ENCODE data around the gene ATF7IP2.
"Not testable (repeated sequence)": the region's sequence is repeated elsewhere in the genome, so short reads cannot be mapped to it uniquely, and the experiment has no call there.

Gene ATF7IP2

GRCh38 chr16:10352262-10352661 is 33.6 kb upstream of the ATF7IP2 start:
- H3K9me2 ChIP-seq (replicated peaks; ENCODE audit: low read depth, low read length) = no peaks in the 10 kb centered on the region
- H4K20me1 ChIP-seq (ENCODE audit: insufficient read depth, low read length, poor library complexity, severe bottlenecking) = no peaks in the 10 kb centered on the region
- H2AFZ ChIP-seq (ENCODE audit: low read length) = no peak overlapping the region
- no peak overlapping the region for H3K9ac ChIP-seq (ENCODE audit: low read depth, low read length, poor library complexity, severe bottlenecking)
- H3K36me3 ChIP-seq (ENCODE audit: insufficient read depth, low read length) = no peaks in the 10 kb centered on the region
- no peaks in the 10 kb centered on the region for H3K79me2 ChIP-seq (ENCODE audit: insufficient read depth, low read length)
- TF ChIP-seq EZH2phosphoT487 (IDR thresholded peaks at IDR 0.05; ENCODE audit: borderline replicate concordance) (no peak), CTCF (conservative IDR thresholded peaks at IDR 0.05; ENCODE audit: low read length) (no peak)
- H3K4me1 ChIP-seq (ENCODE audit: insufficient read depth, low read length, poor library complexity, severe bottlenecking) = no peaks in the 10 kb centered on the region
- no peak overlapping the region for H3K4me2 ChIP-seq (ENCODE audit: low read depth, low read length, poor library complexity, severe bottlenecking)
- H3K4me3 ChIP-seq (ENCODE audit: low read length, poor library complexity, severe bottlenecking) = no peak overlapping the region
- no peaks in the 10 kb centered on the region for H3K9me3 ChIP-seq (ENCODE audit: insufficient read depth, low read depth, low read length)
- no peaks in the 10 kb centered on the region for H3F3A ChIP-seq (ENCODE audit: low read depth)
- H3K27me3 ChIP-seq (ENCODE audit: insufficient read depth, low read length, poor library complexity, severe bottlenecking) = no peaks in the 10 kb centered on the region

GRCh38 chr16:10355589-10355988 is 30.3 kb upstream of the ATF7IP2 start:
- no peak for TF ChIP-seq EZH2phosphoT487 (IDR thresholded peaks at IDR 0.05; ENCODE audit: borderline replicate concordance)
- no peak for TF ChIP-seq CTCF (conservative IDR thresholded peaks at IDR 0.05; ENCODE audit: low read length)
- Histone ChIP-seq H3K4me2 (ENCODE audit: low read depth, low read length, poor library complexity, severe bottlenecking) (no peak overlapping the region), H3F3A (ENCODE audit: low read depth) (no peaks in the 10 kb centered on the region), H3K36me3 (ENCODE audit: insufficient read depth, low read length) (no peaks in the 10 kb centered on the region), H3K79me2 (ENCODE audit: insufficient read depth, low read length) (no peaks in the 10 kb centered on the region), H2AFZ (ENCODE audit: low read length) (no peak overlapping the region), H3K9me2 (replicated peaks; ENCODE audit: low read depth, low read length) (no peaks in the 10 kb centered on the region), H3K9ac (ENCODE audit: low read depth, low read length, poor library complexity, severe bottlenecking) (no peak overlapping the region), H4K20me1 (ENCODE audit: insufficient read depth, low read length, poor library complexity, severe bottlenecking) (no peaks in the 10 kb centered on the region), H3K4me1 (ENCODE audit: insufficient read depth, low read length, poor library complexity, severe bottlenecking) (no peaks in the 10 kb centered on the region), H3K4me3 (ENCODE audit: low read length, poor library complexity, severe bottlenecking) (no peak overlapping the region), H3K27me3 (ENCODE audit: insufficient read depth, low read length, poor library complexity, severe bottlenecking) (no peaks in the 10 kb centered on the region), H3K9me3 (ENCODE audit: insufficient read depth, low read depth, low read length) (no peaks in the 10 kb centered on the region)

GRCh38 chr16:10356870-10357842 is 28.7 kb upstream of the ATF7IP2 start:
- Histone ChIP-seq H3K79me2 (ENCODE audit: insufficient read depth, low read length) (no peaks in the 10 kb centered on the region), H3K9me2 (replicated peaks; ENCODE audit: low read depth, low read length) (no peaks in the 10 kb centered on the region)
- TF ChIP-seq EZH2phosphoT487 (IDR thresholded peaks at IDR 0.05; ENCODE audit: borderline replicate concordance) (no peak), CTCF (conservative IDR thresholded peaks at IDR 0.05; ENCODE audit: low read length) (no peak)

GRCh38 chr16:10361747-10362076 is 24.1 kb upstream of the ATF7IP2 start:
- H3K4me3 ChIP-seq (ENCODE audit: low read length, poor library complexity, severe bottlenecking); H3K9ac ChIP-seq (ENCODE audit: low read depth, low read length, poor library complexity, severe bottlenecking); H3K4me1 ChIP-seq (ENCODE audit: insufficient read depth, low read length, poor library complexity, severe bottlenecking); H3F3A ChIP-seq (ENCODE audit: low read depth); H4K20me1 ChIP-seq (ENCODE audit: insufficient read depth, low read length, poor library complexity, severe bottlenecking); H3K9me3 ChIP-seq (ENCODE audit: insufficient read depth, low read depth, low read length); H3K36me3 ChIP-seq (ENCODE audit: insufficient read depth, low read length); H3K4me2 ChIP-seq (ENCODE audit: low read depth, low read length, poor library complexity, severe bottlenecking); H3K27me3 ChIP-seq (ENCODE audit: insufficient read depth, low read length, poor library complexity, severe bottlenecking); H3K9me2 ChIP-seq (replicated peaks; ENCODE audit: low read depth, low read length); H3K79me2 ChIP-seq (ENCODE audit: insufficient read depth, low read length); H2AFZ ChIP-seq (ENCODE audit: low read length): not testable (repeated sequence)

More at GRCh38 chr16:10356870-10357842, 28.7 kb upstream of the ATF7IP2 start:
- H2AFZ ChIP-seq (ENCODE audit: low read length) = no peak overlapping the region
- no peak overlapping the region for H3K4me2 ChIP-seq (ENCODE audit: low read depth, low read length, poor library complexity, severe bottlenecking)
- H4K20me1 ChIP-seq (ENCODE audit: insufficient read depth, low read length, poor library complexity, severe bottlenecking) = no peaks in the 10 kb centered on the region
- no peaks in the 10 kb centered on the region for H3K9me3 ChIP-seq (ENCODE audit: insufficient read depth, low read depth, low read length)
- no peak overlapping the region for H3K9ac ChIP-seq (ENCODE audit: low read depth, low read length, poor library complexity, severe bottlenecking)
- H3K4me1 ChIP-seq (ENCODE audit: insufficient read depth, low read length, poor library complexity, severe bottlenecking) = no peaks in the 10 kb centered on the region
- no peak overlapping the region for H3K4me3 ChIP-seq (ENCODE audit: low read length, poor library complexity, severe bottlenecking)
- H3K36me3 ChIP-seq (ENCODE audit: insufficient read depth, low read length) = no peaks in the 10 kb centered on the region
- H3K27me3 ChIP-seq (ENCODE audit: insufficient read depth, low read length, poor library complexity, severe bottlenecking) = no peaks in the 10 kb centered on the region
- no peaks in the 10 kb centered on the region for H3F3A ChIP-seq (ENCODE audit: low read depth)

All from Loucy (cell line).